OCI-LY7 (cell line): ENCODE results near the gene RFNG. TPM values are rescaled to one million over a fixed set of nuclear protein-coding genes. Genes with fewer than 3 reads are reported as not detected.

ENCODE experiments used
- BruUV-seq: library from RNA; stranded (reverse); fragments of 400-500 nt; replicated peaks from 2 replicates; lab custom pipeline; 2021; lab: Mats Ljungman, UMichigan
- CTCF ChIA-PET: fragments of 300-600 bp; sonication (Branson Sonifier 250); formaldehyde crosslinking; loops from one replicate; lab custom pipeline; 2022; ENCODE audit warnings: antibody characterized with exemption; ENCODE audit not compliant: unreplicated experiment; lab: Charles Lee
- POLR2A ChIA-PET: fragments of 300-600 bp; sonication (Branson Sonifier 250); formaldehyde crosslinking; loops from one replicate; lab custom pipeline; 2022; ENCODE audit warnings: antibody characterized with exemption; lab: Charles Lee
- DNase-seq: peaks from one replicate; pipeline ENCODE4 v3.0.0-alpha.2; 2015; ENCODE audit warnings: low spot score
- H2AFZ ChIP-seq: fragments of 200-600 bp; sonication (generic), shearing (Covaris generic); 2 replicates; pipeline ENCODE4 v1.6.1; 2014; ENCODE audit warnings: mild to moderate bottlenecking, antibody characterized with exemption, low read length, moderate library complexity
- H3K27ac ChIP-seq: fragments of 200-600 bp; sonication (generic); 2 replicates; pipeline ENCODE4 v1.5.1; 2014; ENCODE audit warnings: mixed run types, low read depth, mild to moderate bottlenecking, moderate library complexity, low read length, inconsistent platforms; ENCODE audit not compliant: poor library complexity, severe bottlenecking
- H3K36me3 ChIP-seq: fragments of 200-600 bp; sonication (generic); 2 replicates; pipeline ENCODE4 v1.6.1; 2014; ENCODE audit warnings: mild to moderate bottlenecking, antibody characterized with exemption, low read length, moderate library complexity, mixed read lengths; ENCODE audit not compliant: insufficient read depth
- H3K4me1 ChIP-seq: fragments of 200-600 bp; sonication (generic); 2 replicates; pipeline ENCODE4 v1.5.1; 2014; ENCODE audit warnings: mild to moderate bottlenecking, low read length; ENCODE audit not compliant: insufficient read depth, poor library complexity, severe bottlenecking
- H3K4me2 ChIP-seq: fragments of 200-600 bp; sonication (generic); 2 replicates; pipeline ENCODE4 v1.6.1; 2014; ENCODE audit warnings: mild to moderate bottlenecking, low read length
- H3K4me3 ChIP-seq: fragments of 200-600 bp; sonication (generic); 2 replicates; pipeline ENCODE4 v1.5.1; 2014; ENCODE audit warnings: mild to moderate bottlenecking, low read depth, low read length; ENCODE audit not compliant: poor library complexity, severe bottlenecking
- H3K79me2 ChIP-seq: fragments of 200-600 bp; sonication (generic); 2 replicates; pipeline ENCODE4 v1.6.1; 2016; ENCODE audit warnings: low read depth, mild to moderate bottlenecking, low read length, moderate library complexity, mixed read lengths; ENCODE audit not compliant: insufficient read depth
- H3K9me2 ChIP-seq: fragments of 200-600 bp; sonication (generic); 2 replicates; pipeline ENCODE4 v1.6.1; 2016; ENCODE audit warnings: mild to moderate bottlenecking, low read length, mixed read lengths; ENCODE audit not compliant: insufficient read depth
- H3K9me3 ChIP-seq: fragments of 200-600 bp; sonication (generic); 2 replicates; pipeline ENCODE4 v1.6.1; 2014; ENCODE audit warnings: mild to moderate bottlenecking, mixed run types, low read length, mixed read lengths
- H4K20me1 ChIP-seq: fragments of 200-600 bp; sonication (generic); 2 replicates; pipeline ENCODE4 v1.6.1; 2014; ENCODE audit warnings: mild to moderate bottlenecking, antibody characterized with exemption, low read length, moderate library complexity, mixed read lengths; ENCODE audit not compliant: insufficient read depth
- EZH2phosphoT487 ChIP-seq: fragments of 200-600 bp; sonication (generic); IDR thresholded peaks from 2 replicates; pipeline ENCODE4 v1.6.1; 2018; ENCODE audit warnings: low read depth, borderline replicate concordance, mild to moderate bottlenecking, mixed run types, antibody characterized with exemption, low read length, moderate library complexity, mixed read lengths
- intact Hi-C: fragments of 100-400 bp; cut with micrococcal nuclease; formaldehyde crosslinking; loops from one replicate; pipeline ENCODE4 v1.10.0; 2022; ENCODE audit not compliant: unreplicated experiment
- total RNA-seq, 2 experiments: library from RNA; depleted of rRNA in 1 of 2; stranded (reverse); fragments of >200 nt in 1 of 2; shearing (Covaris generic) in 1 of 2; gene quantifications; 2 replicates each; pipeline ENCODE4 v1.2.3, GENCODE V29; 2014 to 2022
- TF ChIP-seq, protein P1 (sequence below): fragments of 200-600 bp; sonication (generic); conservative IDR thresholded peaks from 2 replicates; pipeline ENCODE4 v1.5.1; 2014; ENCODE audit warnings: mild to moderate bottlenecking, antibody characterized with exemption, low read length, moderate library complexity, mixed read lengths

The RFNG gene
- total RNA-seq, 2 experiments from 2014 or later, result 47.3 to 59.4 TPM

DNA sequence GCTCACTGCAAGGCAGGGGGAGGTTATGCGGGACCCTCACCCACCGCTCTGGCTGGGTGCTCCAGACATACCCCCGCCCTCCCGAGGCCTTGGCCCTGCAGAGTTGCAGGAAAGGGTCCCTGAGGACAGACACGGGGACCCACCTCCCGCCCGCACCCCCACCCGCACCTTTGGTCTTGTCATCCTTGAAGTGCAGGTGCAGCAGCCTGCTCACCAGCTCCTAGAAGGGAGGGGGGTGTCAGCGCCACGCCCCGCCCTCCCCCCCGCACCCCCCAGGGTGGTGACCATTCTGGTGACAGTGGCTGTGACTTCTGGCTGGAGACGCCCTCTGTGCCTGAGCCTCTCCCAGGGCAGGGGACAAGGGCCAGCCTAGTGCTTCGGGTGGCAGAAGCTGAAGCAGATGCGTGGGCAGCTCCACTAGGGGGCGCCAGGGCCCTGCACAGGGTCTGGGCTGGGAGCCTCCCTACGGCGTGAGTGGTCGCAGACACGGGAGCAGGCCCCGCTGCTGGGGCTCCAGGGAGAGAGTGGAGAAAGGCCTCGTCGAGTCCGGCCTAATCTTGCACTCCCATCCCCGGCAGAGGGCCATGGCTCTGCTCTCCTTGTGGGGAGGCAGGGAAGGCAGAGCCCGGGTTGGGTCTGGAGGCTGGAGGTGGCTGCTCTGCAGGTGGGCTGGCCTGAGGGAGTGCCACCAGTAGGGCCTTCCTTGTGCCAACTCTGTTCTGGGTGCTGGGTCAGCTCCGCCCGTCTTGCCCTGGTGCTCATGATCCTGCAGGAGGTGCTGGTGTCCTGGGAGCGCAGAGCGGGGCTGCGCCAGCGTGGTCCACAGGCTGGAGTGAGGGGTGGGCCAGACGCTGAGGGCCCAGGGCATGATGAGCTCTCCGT, 31.7 kb downstream of the RFNG start:
- ChIA-PET POLR2A (interaction anchor here (1.1 kb wide), 1 partner anchor 20 kb away, joined by 3 read pairs; no protein-coding TSS in a partner anchor), CTCF (interaction anchor here (0.6 to 3.8 kb wide), 5 partner anchors 18 to 160 kb away, joined by 3 to 19 read pairs (median 3); partner anchors contain the start of genes ASPSCR1 and DCXR)
- Histone ChIP-seq H3K27ac (no peak overlapping the region), H3K9me2 (no peaks in the 10 kb centered on the region), H3K36me3 (peaks cover 11% of the 10 kb centered on the region; the same call in 1 of the 2 replicates), H3K4me3 (no peak overlapping the region), H3K4me2 (peak overlapping the region; percentile 87; the same call in 1 of the 2 replicates), H3K9me3 (no peaks in the 10 kb centered on the region), H3K4me1 (peaks cover 30% of the 10 kb centered on the region), H2AFZ (no peak overlapping the region), H4K20me1 (no peaks in the 10 kb centered on the region), H3K79me2 (peaks cover 12% of the 10 kb centered on the region; the same call in 1 of the 2 replicates)
- no TSS peak for BruUV-seq
- intact Hi-C loops, result loop anchor here (2.0 kb wide), 1 partner anchor 149 kb away; the partner anchor contains the start of gene ARHGDIA
- DNase-seq, result peak; percentile 86
- TF ChIP-seq, protein P1, sequence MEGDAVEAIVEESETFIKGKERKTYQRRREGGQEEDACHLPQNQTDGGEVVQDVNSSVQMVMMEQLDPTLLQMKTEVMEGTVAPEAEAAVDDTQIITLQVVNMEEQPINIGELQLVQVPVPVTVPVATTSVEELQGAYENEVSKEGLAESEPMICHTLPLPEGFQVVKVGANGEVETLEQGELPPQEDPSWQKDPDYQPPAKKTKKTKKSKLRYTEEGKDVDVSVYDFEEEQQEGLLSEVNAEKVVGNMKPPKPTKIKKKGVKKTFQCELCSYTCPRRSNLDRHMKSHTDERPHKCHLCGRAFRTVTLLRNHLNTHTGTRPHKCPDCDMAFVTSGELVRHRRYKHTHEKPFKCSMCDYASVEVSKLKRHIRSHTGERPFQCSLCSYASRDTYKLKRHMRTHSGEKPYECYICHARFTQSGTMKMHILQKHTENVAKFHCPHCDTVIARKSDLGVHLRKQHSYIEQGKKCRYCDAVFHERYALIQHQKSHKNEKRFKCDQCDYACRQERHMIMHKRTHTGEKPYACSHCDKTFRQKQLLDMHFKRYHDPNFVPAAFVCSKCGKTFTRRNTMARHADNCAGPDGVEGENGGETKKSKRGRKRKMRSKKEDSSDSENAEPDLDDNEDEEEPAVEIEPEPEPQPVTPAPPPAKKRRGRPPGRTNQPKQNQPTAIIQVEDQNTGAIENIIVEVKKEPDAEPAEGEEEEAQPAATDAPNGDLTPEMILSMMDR, result peak; percentile 97
- TF ChIP-seq EZH2phosphoT487, result no peak

DNA sequence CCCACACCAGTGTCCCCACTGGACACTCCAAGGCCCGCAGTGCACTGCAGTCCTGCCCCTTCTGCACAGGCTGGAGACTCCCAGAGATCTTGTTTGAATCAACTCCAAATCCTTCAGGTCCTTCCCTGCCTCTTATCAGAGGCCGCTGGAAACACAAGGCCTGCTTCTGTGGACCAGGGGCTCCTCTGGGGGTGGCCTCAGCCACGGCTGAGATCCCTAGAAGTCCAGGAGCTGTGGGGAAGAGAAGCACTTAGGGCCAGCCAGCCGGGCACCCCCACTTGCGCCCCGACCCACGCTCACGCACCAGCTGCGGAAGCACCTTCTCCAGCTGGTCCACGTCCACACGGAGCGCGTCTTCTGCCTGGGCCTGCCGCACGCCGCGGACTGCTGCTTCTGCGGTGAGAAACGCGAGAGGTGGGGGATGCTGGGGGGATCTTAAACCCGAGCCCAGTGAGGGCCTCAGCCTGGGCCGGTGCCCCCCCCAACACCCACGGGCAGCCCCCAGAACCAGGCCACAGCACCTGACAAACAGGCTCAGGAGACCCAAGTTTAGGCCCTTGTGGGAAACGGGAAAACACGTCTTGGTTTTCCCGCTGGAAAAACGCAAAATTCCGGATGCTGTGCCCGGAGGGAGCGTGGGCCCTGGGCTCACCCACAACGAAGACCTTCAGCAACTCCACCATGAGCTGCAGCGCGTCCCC, 32.5 kb downstream of the RFNG start:
- H3K9me3 ChIP-seq, result no peaks in the 10 kb centered on the region
- no peak overlapping the region for H3K4me3 ChIP-seq
- DNase-seq, result no peak
- ChIA-PET CTCF (interaction anchor here (1.0 kb wide), 1 partner anchor 53 kb away, joined by 3 read pairs; no protein-coding TSS in a partner anchor), POLR2A (no interaction called here)
- BruUV-seq, result no TSS peak
- no peaks in the 10 kb centered on the region for H4K20me1 ChIP-seq
- peaks cover 12% of the 10 kb centered on the region; the same call in 1 of the 2 replicates for H3K79me2 ChIP-seq
- H3K27ac ChIP-seq, result no peak overlapping the region
- no peak overlapping the region for H3K4me2 ChIP-seq
- TF ChIP-seq, protein P1, result no peak
- TF ChIP-seq EZH2phosphoT487, result no peak
- peaks cover 11% of the 10 kb centered on the region; the same call in 1 of the 2 replicates for H3K36me3 ChIP-seq
- H3K9me2 ChIP-seq, result no peaks in the 10 kb centered on the region
- H2AFZ ChIP-seq, result no peak overlapping the region
- peaks cover 26% of the 10 kb centered on the region for H3K4me1 ChIP-seq
- intact Hi-C loops, result no loop called here
